Stimulated activated CD4-positive, alpha-beta T cell treated with anti-CD3 and anti-CD28 coated beads, Interleukin-2, amount 100 ng/mL, for 48 hours (primary cell): ENCODE results near the gene RBKS.
"Not testable (repeated sequence)": the region's sequence is repeated elsewhere in the genome, so short reads cannot be mapped to it uniquely, and the experiment has no call there.

Experiments used
- DNase-seq, 2 donors: peaks; one replicate each; pipeline ENCODE4 v3.0.0-alpha.2; 2020

Gene RBKS

GRCh38 chr2:27904405-27904665 lies 14.1 kb upstream of the RBKS start:
- DNase-seq, result no peak

- DNase-seq, result no peak
Measured at GRCh38 chr2:27903649-27904404, 13.6 kb upstream of the RBKS start.

- DNase-seq, result no peak
Measured at GRCh38 chr2:27903018-27903417, 12.8 kb upstream of the RBKS start.

- no peak for DNase-seq
Measured at GRCh38 chr2:27902098-27902497, 11.9 kb upstream of the RBKS start.

- peak; percentile 15 to 21 for DNase-seq
Measured at GRCh38 chr2:27901234-27901633, 11.0 kb upstream of the RBKS start.

- no peak for DNase-seq
Measured at GRCh38 chr2:27897717-27898116, 7.5 kb upstream of the RBKS start.

GRCh38 chr2:27893006-27893405 lies 2.8 kb upstream of the RBKS start:
- DNase-seq, result no peak

GRCh38 chr2:27891673-27892105 lies 1.5 kb upstream of the RBKS start:
- DNase-seq, result no peak

- DNase-seq, result peak; percentile 79 to 81
Measured at GRCh38 chr2:27890924-27891672, 911 bp upstream of the RBKS start.

- DNase-seq, result no peak
Measured at GRCh38 chr2:27889774-27890145, 427 bp downstream of the RBKS start.

- DNase-seq, result no peak
Measured at GRCh38 chr2:27888790-27889189, 1.4 kb downstream of the RBKS start.

GRCh38 chr2:27887830-27888229 lies 2.4 kb downstream of the RBKS start:
- DNase-seq, result no peak

- no peak for DNase-seq
Measured at GRCh38 chr2:27887111-27887510, 3.1 kb downstream of the RBKS start.

- no peak for DNase-seq
Measured at GRCh38 chr2:27886322-27886721, 3.9 kb downstream of the RBKS start.

GRCh38 chr2:27885661-27886060 lies 4.5 kb downstream of the RBKS start:
- DNase-seq, result no peak

GRCh38 chr2:27885234-27885633 lies 5.0 kb downstream of the RBKS start:
- DNase-seq, result no peak

- DNase-seq, result no peak
Measured at GRCh38 chr2:27884601-27885000, 5.6 kb downstream of the RBKS start.

- not testable (repeated sequence) for DNase-seq
Measured at GRCh38 chr2:27882584-27882922, 7.6 kb downstream of the RBKS start.

GRCh38 chr2:27881815-27882583 lies 8.2 kb downstream of the RBKS start:
- DNase-seq, result not testable (repeated sequence)

- DNase-seq, result no peak
Measured at GRCh38 chr2:27878825-27879224, 11.4 kb downstream of the RBKS start.

GRCh38 chr2:27875089-27875881 lies 14.9 kb downstream of the RBKS start:
- no peak for DNase-seq

GRCh38 chr2:27873091-27873490 lies 17.1 kb downstream of the RBKS start:
- DNase-seq, result no peak

GRCh38 chr2:27871802-27872201 lies 18.4 kb downstream of the RBKS start:
- DNase-seq, result no peak
